ENCODE results near the gene USP24.
A peak's percentile ranks its signal among the peaks of the same experiment; 100 is the strongest.
"Not testable (repeated sequence)": the region's sequence is repeated elsewhere in the genome, so short reads cannot be mapped to it uniquely, and the experiment has no call there.

The USP24 gene

DNA sequence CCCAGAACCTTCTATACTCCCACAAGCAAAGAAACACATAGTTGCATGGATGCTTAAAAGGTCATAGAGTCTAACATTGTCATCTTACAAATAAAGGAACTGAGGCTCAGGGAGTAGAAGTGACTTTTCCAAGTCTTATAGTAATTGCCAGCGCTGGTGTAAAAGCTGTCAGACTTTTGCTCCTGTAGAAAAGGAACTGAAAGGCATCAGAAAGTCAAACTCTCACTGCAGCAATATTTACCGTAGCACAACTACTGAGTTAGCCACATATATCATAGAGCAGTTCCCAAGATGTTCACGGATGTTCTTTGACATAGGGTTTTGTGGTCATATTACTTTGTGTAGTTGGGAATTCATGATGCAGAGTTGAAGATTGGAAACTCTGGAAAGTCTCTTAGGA is 16.6 kb upstream of the USP24 start:
- DNase-seq, result no peak

DNA sequence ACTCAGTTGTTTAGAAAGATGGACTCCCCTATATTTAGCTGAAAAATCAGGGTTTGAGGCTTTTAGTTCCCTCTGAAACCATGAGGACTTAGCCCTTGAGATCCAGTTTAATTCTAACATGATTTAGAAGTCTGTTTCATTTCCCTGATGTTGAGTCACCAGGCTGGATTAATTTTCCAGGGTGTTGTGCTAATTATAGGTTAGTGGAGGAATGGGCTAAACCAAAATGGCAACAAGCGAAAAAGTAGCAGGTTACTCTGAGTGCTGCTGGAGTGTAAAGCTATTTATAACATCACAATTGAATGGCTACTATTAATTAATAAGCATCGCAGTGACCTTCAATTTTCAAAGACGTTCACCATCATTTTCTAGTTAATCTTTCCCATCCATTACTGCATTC is 15.5 kb upstream of the USP24 start:
- no peak for DNase-seq

DNA sequence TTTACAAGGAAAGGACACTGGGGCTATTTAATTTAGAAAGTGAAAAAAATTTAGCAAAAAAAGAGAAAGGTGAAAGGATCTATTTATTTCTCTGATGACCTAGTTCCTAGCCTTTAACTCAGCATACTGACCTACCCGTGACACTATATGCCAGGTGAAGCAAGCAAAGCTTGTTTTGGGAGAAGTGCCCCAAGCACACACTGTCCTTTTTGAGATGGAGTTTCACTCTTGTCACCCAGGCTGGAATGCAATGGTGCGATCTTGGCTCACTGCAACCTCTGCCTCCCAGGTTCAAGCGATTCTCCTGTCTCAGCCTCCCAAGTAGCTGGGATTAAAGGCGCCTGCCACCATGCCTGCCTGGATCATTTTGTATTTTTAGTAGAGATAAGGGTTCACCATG is 14.6 kb upstream of the USP24 start:
- not testable (repeated sequence) for DNase-seq

DNA sequence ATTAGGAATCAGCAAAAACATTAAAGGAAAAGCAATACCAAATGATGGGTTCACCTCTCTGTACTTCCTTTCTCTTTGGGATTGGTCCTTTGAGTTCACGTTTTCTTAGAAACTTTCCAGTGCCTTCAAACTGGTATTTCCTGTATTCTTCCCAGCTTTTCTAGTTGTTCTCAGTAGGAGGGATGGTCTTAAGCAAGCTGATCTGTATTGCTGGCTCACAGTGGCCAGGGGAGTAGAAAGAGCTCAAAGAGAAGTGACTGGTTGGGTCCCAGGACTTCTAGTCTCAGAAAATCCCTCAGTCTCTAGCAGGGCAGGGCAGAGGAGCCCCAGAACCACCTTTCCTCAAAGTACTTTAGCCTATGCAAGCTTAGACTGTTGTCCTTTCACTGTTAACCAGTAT is 10.1 kb upstream of the USP24 start:
- DNase-seq, result no peak

DNA sequence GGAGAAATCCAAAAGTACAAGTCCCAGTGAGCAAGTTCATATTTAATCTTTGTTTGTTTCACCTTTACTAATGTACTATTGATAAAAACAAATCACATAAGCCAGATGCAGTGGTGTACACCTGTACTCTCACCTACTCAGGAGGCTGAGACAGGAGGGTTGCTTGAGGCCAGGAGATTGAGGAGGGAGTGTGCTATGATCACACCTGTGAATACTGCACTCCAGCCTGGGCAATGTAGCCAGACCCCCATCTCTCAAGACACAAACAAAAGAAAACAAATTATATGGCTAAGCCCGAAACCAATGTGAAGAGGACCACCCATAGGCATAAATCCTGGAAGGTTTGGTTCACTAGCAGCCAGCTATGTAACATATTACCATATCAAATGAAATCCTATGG is 9.6 kb upstream of the USP24 start:
- no peak for DNase-seq

DNA sequence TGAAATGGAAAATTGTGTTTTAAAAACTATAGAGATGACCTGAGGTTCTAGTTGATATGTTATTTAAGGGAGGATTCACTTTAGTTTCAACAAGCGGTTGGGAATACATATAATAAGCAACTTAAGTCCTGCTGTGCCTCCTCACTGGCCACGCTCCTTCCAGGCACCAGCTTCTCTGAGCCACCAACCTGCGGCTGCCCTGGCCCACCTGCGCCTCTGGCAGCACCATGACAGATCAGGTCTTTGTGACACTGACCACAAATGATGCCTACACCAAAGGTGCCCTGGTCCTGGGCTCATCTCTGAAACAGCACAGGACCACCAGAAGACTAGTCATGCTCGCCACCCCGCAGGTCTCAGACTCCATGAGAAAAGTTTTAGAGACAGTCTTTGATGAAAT is 7.0 kb upstream of the USP24 start:
- no peak for DNase-seq

DNA sequence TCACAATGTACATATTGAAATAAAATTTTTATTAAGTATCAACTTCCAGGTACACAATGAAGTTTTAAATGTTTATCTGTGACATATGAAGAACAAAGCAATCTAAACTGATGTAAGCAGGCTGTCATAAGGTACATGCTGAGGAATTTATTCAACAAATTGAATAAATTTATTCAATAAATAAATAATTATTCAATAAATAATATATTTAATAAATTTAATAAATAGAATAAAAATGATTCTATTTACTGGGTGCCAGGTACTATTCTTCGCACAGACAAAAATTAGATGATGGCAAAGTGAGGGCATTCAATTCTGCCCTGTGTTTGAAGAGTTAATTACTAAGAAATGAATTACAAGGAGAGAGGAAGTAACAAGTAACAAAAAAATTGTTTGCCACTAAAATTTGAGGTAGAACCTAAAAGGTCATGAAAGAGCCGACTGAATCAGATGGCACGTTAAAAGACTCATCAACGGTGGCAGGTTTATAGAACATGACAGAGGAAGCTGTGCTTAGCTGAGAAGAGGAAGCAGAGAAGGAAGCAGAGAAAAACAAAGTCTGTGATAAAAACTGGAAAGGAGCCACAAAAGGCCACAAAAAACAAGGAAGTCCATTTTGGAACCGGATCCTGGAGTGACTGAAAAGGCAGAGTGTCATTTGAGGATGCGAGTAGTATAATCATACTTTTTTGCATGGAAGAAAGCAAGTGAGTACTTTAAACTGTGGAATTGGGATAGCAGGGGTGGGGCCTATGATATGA is 2.2 kb upstream of the USP24 start:
- DNase-seq, result peak; percentile 57

DNA sequence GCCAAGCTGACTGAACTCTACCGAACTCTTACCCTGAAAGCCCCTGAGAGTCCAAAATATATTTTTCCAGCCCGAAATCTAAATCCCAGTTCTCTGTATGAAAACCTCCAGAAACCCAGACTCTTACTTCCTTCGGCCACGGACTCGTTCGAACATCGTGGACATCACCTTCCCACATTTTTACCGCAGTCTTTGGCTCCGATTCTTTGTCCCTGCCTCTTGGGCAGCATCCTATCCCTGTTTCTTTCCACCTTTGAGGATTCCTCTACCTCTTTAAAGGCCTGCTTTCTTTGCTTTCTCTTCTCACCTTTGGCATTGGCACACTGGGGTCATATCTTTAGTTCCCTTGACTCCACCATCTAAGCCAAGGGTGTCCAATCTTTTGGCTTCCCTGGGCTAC is 932 bp upstream of the USP24 start:
- DNase-seq, result no peak

DNA sequence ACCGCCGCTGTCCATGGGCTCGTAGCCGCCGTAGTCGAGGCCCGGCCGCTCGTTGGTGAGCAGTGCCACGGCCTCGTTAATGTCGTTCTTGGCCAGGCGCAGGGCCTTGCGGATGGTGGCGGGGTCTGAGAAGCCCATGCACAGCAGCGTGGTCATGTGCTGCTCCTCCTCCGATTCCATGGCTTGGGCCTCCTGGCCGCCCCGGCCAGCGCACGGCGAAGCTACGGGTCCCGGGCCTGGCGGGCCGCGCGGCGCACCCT is 300 bp downstream of the USP24 start:
- peak; percentile 69 for DNase-seq

DNA sequence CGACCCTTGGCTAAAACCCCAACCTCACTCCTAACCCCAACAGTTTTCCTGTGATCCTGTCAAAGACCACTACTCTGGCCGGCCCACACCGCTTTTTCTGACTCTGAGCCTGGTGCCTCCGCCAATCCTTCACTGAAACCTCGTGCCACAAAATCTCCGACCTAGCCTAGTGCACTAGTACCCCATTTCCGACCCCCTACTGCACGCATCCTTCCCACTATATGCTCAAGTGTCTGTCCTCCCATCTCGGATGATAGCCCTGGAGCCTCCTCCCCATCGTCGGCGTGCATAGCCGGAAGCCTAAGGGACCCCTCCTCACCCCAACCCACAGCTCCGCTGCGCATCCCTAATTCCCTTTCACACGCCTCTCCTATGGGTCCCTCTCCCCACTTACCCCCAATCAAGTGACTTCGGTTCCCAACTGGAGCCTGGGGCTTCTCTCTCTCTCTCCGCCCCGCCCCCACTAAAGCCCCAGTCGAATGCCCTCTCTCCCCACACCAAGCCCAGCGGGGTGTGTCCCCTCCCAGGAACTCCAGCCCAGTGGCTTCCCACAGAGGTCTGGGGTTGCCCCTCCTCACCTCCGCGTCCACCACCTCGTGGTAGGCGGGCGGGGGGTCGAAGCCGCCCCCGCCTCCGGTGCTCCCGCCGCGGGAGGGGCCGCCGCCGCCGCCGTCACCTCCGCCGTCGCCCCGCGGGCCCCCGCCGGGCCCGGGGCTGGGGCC is 791 bp downstream of the USP24 start:
- peak; percentile 53 for DNase-seq

DNA sequence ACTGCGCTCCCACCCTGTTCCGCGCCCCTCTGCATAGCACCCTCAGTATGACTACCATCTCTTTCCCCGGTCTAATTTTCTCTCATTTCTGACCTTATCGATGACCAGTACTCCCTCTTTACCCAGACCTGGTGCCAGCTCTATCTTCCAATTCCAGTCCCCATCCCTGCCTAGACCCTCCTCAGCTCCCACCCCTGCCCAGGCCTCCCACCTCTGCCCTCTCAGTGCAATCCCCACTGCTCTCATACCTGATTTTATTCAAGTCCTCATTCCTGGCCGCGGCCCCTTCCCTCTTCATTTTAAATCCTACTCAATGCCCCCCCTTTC is 1.3 kb downstream of the USP24 start:
- no peak for DNase-seq

DNA sequence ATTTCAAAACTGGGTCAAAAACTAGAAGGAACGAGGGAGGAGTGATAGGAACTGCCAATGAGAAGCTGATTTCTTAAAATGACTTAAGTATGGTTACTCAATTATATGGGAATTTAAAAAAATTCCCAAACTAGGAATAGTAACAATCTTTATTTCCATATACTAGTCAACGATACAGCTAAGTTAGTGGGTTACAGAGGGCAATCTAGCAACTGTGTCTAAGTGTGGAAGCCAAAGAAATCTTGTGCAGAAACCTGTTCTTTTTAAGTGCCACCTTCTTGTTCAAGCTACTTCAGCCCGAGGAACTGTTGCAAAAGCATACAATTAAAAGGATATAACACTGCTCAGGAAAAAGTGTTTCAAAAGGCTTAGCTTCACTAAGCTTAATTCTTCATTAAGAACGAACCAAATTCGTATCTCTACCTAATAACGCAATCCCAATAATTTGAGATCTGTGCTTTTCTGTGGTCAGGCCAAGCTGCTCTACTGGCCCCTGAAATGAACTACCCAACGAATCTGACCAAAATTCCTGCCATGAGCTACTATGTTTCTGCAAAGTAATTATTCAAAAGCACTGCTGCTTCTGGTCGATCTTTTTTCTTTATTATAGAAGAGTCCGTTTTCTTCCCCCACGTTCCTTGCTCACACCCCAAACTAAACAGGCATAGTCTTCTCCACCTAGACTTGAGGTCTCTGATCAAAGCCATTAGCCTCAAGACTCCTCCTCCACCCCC is 1.8 kb downstream of the USP24 start:
- DNase-seq, result no peak

DNA sequence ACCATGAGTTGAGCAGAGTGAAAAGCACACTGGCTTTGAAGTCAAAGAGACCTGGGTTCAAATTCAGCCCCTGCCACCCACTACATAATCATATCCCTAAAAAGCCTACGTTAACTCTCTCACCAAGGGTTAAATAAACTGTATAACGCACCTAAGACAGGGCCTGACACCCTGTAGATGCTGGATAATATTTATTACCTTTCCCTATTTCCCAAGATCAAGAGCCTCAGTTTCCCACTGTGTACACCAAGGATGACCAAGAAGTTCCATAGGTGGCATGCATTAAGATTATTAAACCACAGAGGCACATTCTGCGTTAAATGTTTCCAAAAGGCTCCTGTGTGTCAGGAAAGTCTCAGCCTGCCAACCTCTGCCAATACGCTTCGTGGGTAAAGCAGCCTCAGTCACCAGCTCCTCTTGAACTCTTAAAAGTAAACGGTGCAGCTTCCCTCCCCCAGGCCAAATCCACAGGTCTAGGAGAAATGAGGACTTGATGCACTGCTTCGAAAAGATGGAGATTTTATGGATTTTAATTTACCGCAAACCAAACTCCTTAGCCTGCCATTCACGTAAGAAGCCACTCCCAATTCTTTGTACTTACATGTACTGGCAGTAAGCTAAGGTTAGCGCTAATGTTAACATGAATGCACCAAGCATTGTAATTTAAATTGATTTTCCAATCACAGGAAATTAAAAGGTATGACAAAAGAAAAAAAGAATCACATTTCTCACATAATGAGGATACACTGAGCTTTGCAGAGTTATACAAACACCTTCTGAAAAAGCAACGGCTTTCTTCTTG is 2.6 kb downstream of the USP24 start:
- DNase-seq, result no peak

DNA sequence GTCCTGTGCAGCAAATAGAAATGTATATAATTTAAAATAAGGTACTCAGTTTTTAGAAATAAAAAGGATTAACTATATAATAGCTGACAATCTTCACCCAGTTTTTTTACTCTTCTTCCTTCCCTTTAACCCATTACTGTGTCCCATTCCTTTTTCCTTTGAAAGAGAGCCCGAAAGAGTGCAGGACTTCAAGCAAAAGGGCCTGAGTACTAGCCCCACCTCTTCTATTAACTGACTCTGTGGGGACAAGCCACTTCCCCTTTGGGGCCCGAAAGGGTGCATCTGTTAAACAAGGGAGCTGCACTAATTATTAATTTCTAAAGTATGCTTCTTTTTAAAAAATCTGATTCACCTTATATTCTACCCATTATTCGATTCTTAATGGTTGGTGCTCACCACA is 3.3 kb downstream of the USP24 start:
- no peak for DNase-seq

DNA sequence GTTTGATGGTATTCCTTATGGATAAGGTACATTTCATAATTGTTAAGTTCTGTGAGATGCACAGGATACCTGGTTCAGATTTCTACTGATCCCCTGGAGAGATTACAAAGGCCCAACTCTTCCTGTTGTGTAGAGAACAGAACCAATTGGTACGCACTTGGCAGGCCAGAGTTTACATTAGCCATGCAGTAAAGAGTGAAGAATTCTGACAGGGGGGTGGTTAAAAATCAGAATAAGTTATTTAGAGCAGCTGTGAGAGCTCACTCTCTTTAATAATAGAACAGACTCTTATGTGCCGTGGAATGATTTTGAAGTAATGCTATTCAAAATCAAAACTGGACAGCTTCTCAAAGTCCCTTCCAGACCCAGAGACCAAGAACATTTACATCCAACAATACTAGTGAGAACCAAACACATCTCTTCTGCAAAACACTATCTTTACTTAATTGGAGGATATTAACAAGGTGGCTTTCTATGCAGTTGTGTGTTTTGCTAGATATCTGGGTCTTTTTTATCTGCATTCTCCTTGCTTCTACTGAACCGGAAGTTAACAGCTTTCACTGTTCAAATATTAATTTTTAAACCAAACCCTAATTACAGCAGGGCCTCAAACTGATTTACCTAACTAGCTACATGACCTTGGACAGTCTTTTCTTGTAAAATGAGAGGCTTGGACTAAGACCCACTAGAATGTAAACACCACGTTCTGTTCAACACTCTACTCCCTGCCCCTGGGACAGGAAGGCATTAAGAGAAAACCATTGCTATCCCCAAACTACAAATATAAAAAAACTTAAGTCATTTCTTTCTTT is 4.0 kb downstream of the USP24 start:
- DNase-seq, result no peak

DNA sequence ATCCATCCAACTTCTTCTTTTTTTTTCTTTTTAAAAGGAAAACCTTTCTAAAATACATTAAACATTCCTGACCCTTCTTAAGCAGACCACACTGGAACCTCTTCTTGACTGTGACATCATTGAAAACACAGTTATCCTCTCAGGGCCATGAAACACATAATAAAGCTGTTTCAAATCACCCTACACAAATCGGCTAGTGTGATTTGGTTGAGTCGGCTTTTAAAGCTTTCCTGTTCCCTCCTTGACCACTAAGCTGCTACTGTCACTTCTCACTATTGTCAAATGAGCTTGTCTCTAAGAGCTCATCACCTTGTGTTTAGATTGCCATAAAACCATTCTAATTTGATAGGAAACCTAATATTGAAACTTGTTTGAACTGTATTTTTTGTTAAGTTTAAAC is 5.9 kb downstream of the USP24 start:
- DNase-seq, result no peak

DNA sequence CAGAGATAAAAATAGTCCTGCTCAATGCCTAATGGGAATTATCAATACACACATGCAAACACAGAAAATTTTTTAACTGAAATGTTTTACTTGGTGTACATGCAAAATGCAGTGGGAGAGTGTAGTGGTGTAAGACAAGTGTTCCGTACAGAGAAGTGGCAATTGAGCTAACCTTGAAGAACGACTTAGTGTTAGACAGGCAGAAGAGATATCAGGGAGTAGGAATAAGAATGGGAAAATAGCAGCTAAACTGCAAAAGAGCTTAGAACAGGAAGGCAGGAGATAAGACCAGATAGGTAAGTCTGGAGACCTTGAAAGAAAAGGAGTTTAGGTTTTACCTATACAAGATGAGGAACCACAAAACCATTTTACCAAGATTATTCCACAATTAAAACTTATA is 9.0 kb downstream of the USP24 start:
- DNase-seq, result no peak

DNA sequence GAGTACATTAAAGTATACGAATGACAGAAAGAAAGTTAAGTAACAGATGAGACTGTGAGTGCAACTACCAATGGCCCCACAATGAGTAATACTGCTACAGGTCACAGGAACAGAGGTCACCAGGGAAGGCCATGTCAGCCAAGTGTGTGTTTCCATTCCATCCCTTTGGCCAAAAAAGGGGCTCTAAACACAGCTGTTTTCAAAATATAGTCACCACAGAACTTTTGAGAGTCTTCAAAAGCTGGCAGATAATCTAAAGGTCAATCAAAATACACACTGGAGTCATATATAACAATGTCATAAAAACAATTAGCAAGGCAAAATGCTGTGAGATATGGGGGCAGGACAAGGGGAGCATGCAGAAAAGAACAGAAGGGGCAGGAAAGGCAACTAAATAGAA is 10.2 kb downstream of the USP24 start:
- DNase-seq, result no peak

DNA sequence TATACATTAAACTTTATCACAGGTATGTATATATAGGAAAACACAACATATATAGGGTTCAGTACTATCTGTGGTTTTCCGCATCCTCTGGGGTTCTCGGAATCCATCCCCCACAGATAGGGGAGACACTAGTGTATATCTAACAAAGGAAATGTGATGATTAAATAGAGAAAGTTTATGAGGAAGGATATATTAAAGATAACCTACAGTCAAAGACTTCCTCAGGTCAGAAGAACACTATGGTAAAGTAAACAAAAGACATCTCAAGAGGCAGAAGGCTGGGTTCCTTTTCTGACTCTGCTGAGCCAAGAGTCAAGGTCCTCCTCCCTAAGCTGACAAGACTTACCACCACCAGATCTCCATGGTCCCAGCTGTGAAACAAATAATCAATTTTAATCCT is 12.1 kb downstream of the USP24 start:
- no peak for DNase-seq

DNA sequence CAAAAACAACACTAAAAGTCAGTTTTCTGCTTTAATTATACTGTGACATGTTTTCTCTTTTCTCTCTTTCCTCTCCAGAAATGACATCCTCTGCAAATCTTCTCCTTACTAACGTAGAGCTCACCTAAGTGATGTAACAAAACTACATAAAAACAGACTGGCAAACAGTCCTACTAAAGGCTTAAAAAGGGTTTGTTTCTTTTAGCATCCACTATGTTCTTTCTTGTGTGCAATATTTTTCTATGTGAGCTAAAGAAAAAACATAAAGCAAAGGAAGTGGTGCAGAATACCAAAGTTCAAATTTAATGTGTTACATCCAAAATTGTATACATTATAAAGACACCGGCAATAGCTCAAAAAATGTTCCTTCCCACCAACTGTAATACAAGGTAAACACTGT is 14.5 kb downstream of the USP24 start:
- no peak for DNase-seq

DNA sequence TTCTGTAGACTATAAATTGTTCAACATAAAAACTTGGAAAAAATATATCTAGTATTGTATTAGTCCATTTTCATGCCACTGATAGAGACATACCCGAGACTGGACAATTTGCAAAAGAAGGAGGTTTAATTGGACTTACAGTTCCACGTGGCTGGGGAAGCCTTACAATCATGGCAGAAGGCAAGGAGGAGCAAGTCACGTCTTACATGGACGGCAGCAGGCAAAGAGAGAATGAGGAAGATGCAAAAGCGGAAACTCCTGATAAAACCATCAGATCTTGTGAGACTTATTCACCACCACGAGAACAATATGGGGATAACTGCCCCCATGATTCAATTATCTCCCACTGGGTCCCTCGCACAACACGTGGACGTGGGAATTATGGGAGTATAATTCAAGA is 15.4 kb downstream of the USP24 start:
- not testable (repeated sequence) for DNase-seq

DNA sequence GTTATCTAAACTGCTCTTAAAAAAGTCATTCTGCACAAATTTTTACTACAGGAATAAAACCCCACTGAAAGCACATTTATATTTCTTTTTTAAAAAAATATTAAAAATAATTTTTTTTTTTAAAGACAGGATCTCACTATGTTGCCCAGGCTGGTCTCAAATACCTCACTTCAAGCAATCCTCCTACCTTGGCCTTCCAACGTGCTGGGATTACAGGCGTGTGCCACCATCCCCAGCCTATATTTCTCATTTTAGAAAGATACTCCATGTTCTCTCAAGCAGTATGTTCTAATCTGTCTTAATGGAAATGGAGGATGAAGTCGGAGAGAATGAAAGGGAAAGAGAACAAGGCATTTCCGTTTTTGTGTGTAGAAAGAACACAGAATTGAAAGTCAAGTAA is 17.1 kb downstream of the USP24 start:
- DNase-seq, result no peak

DNA sequence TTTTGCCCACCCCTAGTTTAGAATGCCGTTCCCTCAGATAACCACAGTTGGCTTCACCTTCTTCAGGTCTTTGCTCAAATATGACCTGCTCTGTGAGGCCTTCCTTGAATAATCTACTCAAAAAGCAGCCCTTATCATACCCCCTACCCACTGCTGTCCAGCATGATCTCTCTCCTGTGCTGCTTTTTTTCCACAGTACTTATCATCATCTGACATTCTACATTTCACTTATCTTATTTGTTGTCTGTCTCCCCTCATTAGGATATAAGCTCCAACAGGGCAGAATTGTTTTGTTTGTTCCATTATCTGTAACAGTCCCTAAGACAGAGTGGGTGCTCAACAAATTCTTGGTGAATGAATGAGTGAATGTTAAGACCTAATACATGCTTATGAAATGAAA is 18.1 kb downstream of the USP24 start:
- DNase-seq, result no peak
